ENCODE data around the gene PFDN5. TPM values are rescaled to one million over a fixed set of nuclear protein-coding genes. Genes with fewer than 3 reads are reported as not detected.
A peak's percentile ranks its signal among the peaks of the same experiment; 100 is the strongest.

PFDN5 gene
- total and polyA plus RNA-seq, 10 of the 15 experiments (the other 5 are each of a cell fraction or from before 2014, with no cell fraction given): 300 to 1,596 (median 495) TPM

GRCh38 chr12:53299454-53300180, 4.3 kb downstream of the PFDN5 start, which contains the start of gene MYG1 (continued):
- TF ChIP-seq PAX8 (IDR thresholded peaks at IDR 0.05) (no peak), CHD4 (IDR thresholded peaks at IDR 0.05) (no peak), KAT2A (conservative IDR thresholded peaks at IDR 0.05; ENCODE audit: control insufficient read depth, low read depth, low read length) (no peak), ZBED1 (IDR thresholded peaks at IDR 0.05; ENCODE audit: borderline replicate concordance) (0 out of 2 replicates have a peak, but pooled peaks have one; percentile 33), BHLHE40 (IDR thresholded peaks at IDR 0.05; ENCODE audit: borderline replicate concordance in 1 of 2, low read depth in 2 of 2, low read length in 1 of 2) (peak in 1 of 2 experiments; percentile 65; a peak in 2 of 4 replicates), MTA3 (IDR thresholded peaks at IDR 0.05; ENCODE audit: borderline replicate concordance, low read length) (peak; percentile 53; the same call in 1 of the 2 replicates), EGR1 (IDR thresholded peaks at IDR 0.05; ENCODE audit: borderline replicate concordance in 1 of 2, low read depth in 2 of 2, low read length in 2 of 2) (peak in 1 of 2 experiments; percentile 90; a peak in 1 of 3 replicates), JUNB (IDR thresholded peaks at IDR 0.05) (no peak), GATAD2B (conservative IDR thresholded peaks at IDR 0.05; ENCODE audit: low read depth) (peak; percentile 91; the same call in 1 of the 2 replicates), ZNF592 (IDR thresholded peaks at IDR 0.05) (no peak), BMI1 (IDR thresholded peaks at IDR 0.05; ENCODE audit: borderline replicate concordance) (peak; percentile 96), IRF3 (IDR thresholded peaks at IDR 0.05) (no peak), CREM (IDR thresholded peaks at IDR 0.05; ENCODE audit: low read depth) (peak; percentile 41; the same call in 1 of the 2 replicates), RBBP5 (conservative IDR thresholded peaks at IDR 0.05) (no peak), SREBF2 (IDR thresholded peaks at IDR 0.05; ENCODE audit: low read length) (peak; percentile 56; the same call in 1 of the 2 replicates), POU2F2 (IDR thresholded peaks at IDR 0.05; ENCODE audit: borderline replicate concordance, low read depth, low read length) (peak; percentile 60; the same call in 2 of the 3 replicates), LARP7 (IDR thresholded peaks at IDR 0.05) (peak; percentile 89), ZBTB4 (CRISPR knock-in tag; IDR thresholded peaks at IDR 0.05) (no peak), ESRRA (IDR thresholded peaks at IDR 0.05; ENCODE audit: low read length) (no peak)

Data from GM12878 (cell line).